DOHH2 (cell line): ENCODE data around the gene UFSP1.
A peak's percentile ranks its signal among the peaks of the same experiment; 100 is the strongest.

Experiments used
- H3F3A ChIP-seq: fragments of 200-600 bp; sonication (generic), shearing (Covaris generic); 2 replicates; pipeline ENCODE4 v1.6.0; 2016; ENCODE audit warnings: antibody characterized with exemption, mild to moderate bottlenecking; ENCODE audit not compliant: control insufficient read depth, insufficient read depth
- H3K27ac ChIP-seq: fragments of 200-600 bp; sonication (generic); 2 replicates; pipeline ENCODE4 v1.5.1; 2014; ENCODE audit warnings: low read depth, mild to moderate bottlenecking, low read length, moderate library complexity
- H3K27me3 ChIP-seq: fragments of 200-600 bp; sonication (generic); 2 replicates; pipeline ENCODE4 v1.6.1; 2014; ENCODE audit warnings: mild to moderate bottlenecking, low read length, mixed read lengths; ENCODE audit not compliant: control insufficient read depth
- H3K36me3 ChIP-seq: fragments of 200-600 bp; sonication (generic); 2 replicates; pipeline ENCODE4 v1.6.1; 2014; ENCODE audit warnings: mild to moderate bottlenecking, low read length, moderate library complexity, mixed read lengths; ENCODE audit not compliant: control insufficient read depth
- H3K4me1 ChIP-seq: fragments of 200-600 bp; sonication (generic); 2 replicates; pipeline ENCODE4 v1.6.1; 2014; ENCODE audit warnings: mild to moderate bottlenecking, low read length, mixed read lengths; ENCODE audit not compliant: control insufficient read depth
- H3K4me2 ChIP-seq: fragments of 200-600 bp; sonication (generic); 2 replicates; pipeline ENCODE4 v1.6.0; 2014; ENCODE audit warnings: mild to moderate bottlenecking, low read length, moderate library complexity
- H3K4me3 ChIP-seq: fragments of 200-600 bp; sonication (generic); 2 replicates; pipeline ENCODE4 v1.5.1; 2014; ENCODE audit warnings: mild to moderate bottlenecking, low read length, mixed read lengths
- H3K79me2 ChIP-seq: fragments of 200-600 bp; sonication (generic); 2 replicates; pipeline ENCODE4 v1.6.1; 2014; ENCODE audit warnings: mild to moderate bottlenecking, low read length, mixed read lengths; ENCODE audit not compliant: control insufficient read depth
- H3K9me2 ChIP-seq: fragments of 200-600 bp; sonication (generic); replicated peaks from 2 replicates; pipeline ENCODE4 v1.6.1; 2014; ENCODE audit warnings: mild to moderate bottlenecking, low read length, mixed read lengths; ENCODE audit not compliant: control insufficient read depth
- H3K9me3 ChIP-seq: fragments of 200-600 bp; sonication (generic); 2 replicates; pipeline ENCODE4 v1.6.1; 2014; ENCODE audit warnings: antibody characterized with exemption, low read length, mixed read lengths; ENCODE audit not compliant: control insufficient read depth, insufficient read depth
- H4K20me1 ChIP-seq: fragments of 200-600 bp; sonication (generic); 2 replicates; pipeline ENCODE4 v1.6.0; 2014; ENCODE audit warnings: low read depth, mild to moderate bottlenecking, antibody characterized with exemption, low read length, moderate library complexity; ENCODE audit not compliant: control insufficient read depth, insufficient read depth
- CTCF ChIP-seq: fragments of 200-600 bp; sonication (generic); IDR thresholded peaks from one replicate; pipeline ENCODE4 v1.5.1; 2014; ENCODE audit warnings: antibody characterized with exemption, mild to moderate bottlenecking, low read depth, low read length; ENCODE audit not compliant: poor library complexity, severe bottlenecking
- EZH2phosphoT487 ChIP-seq: fragments of 200-600 bp; sonication (generic); IDR thresholded peaks from 2 replicates; pipeline ENCODE4 v1.6.1; 2017; ENCODE audit warnings: borderline replicate concordance, mild to moderate bottlenecking, antibody characterized with exemption, low read length, moderate library complexity, mixed read lengths

UFSP1 gene

GRCh38 chr7:100888291-100888987, 1.1 kb downstream of the UFSP1 start:
- H3K4me3 ChIP-seq = peak overlapping the region; percentile 83
- peaks cover 61% of the 10 kb centered on the region for H3K4me1 ChIP-seq
- peaks cover 13% of the 10 kb centered on the region; the same call in 1 of the 2 replicates for H4K20me1 ChIP-seq
- no peaks in the 10 kb centered on the region for H3K9me2 ChIP-seq
- no peaks in the 10 kb centered on the region for H3K9me3 ChIP-seq
- peaks cover 27% of the 10 kb centered on the region for H3K27me3 ChIP-seq
- peaks cover 58% of the 10 kb centered on the region for H3K36me3 ChIP-seq
- H3K27ac ChIP-seq = peak overlapping the region; percentile 81
- TF ChIP-seq CTCF = no peak
- TF ChIP-seq EZH2phosphoT487 = no peak
- peaks cover 32% of the 10 kb centered on the region for H3F3A ChIP-seq
- H3K4me2 ChIP-seq = peak overlapping the region; percentile 85
- peaks cover 18% of the 10 kb centered on the region for H3K79me2 ChIP-seq

- Histone ChIP-seq H3K9me2 (no peaks in the 10 kb centered on the region), H3K4me1 (peaks cover 61% of the 10 kb centered on the region), H3K4me3 (peak overlapping the region; percentile 83), H3K27me3 (peaks cover 21% of the 10 kb centered on the region), H3K79me2 (peaks cover 18% of the 10 kb centered on the region), H4K20me1 (peaks cover 13% of the 10 kb centered on the region; the same call in 1 of the 2 replicates), H3K27ac (peak overlapping the region; percentile 81), H3K9me3 (no peaks in the 10 kb centered on the region), H3K36me3 (peaks cover 65% of the 10 kb centered on the region), H3F3A (peaks cover 32% of the 10 kb centered on the region), H3K4me2 (peak overlapping the region; percentile 85)
- TF ChIP-seq EZH2phosphoT487 (no peak), CTCF (no peak)
These were observed 1.8 kb downstream of the UFSP1 start for GRCh38 chr7:100887516-100888290.

GRCh38 chr7:100886936-100887515, 2.5 kb downstream of the UFSP1 start:
- TF ChIP-seq CTCF (no peak), EZH2phosphoT487 (no peak)
- peaks cover 71% of the 10 kb centered on the region for H3K36me3 ChIP-seq
- H3K79me2 ChIP-seq = peaks cover 20% of the 10 kb centered on the region
- peak overlapping the region; percentile 81 for H3K27ac ChIP-seq
- H3K4me1 ChIP-seq = peaks cover 61% of the 10 kb centered on the region
- peaks cover 13% of the 10 kb centered on the region; the same call in 1 of the 2 replicates for H4K20me1 ChIP-seq
- H3K9me3 ChIP-seq = no peaks in the 10 kb centered on the region
- peaks cover 17% of the 10 kb centered on the region for H3K27me3 ChIP-seq
- no peaks in the 10 kb centered on the region for H3K9me2 ChIP-seq
- peaks cover 32% of the 10 kb centered on the region for H3F3A ChIP-seq
- H3K4me3 ChIP-seq = peak overlapping the region; percentile 49
- H3K4me2 ChIP-seq = peak overlapping the region; percentile 85
